ENCODE measurements around the gene ARHGEF1.

DNA sequence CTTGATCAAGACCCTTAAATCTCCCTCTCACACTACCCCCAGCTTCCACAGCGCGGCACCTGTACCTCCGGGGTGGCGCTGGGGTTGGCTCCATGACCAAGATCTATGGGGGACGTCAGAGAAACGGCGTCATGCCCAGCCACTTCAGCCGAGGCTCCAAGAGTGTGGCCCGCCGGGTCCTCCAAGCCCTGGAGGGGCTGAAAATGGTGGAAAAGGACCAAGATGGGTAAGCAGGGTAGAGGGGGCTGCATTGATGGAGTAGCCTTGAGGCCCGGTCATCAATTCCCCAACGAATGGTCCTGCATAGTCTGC lies 14.0 kb upstream of the ARHGEF1 start:
- TF ChIP-seq, protein P1, sequence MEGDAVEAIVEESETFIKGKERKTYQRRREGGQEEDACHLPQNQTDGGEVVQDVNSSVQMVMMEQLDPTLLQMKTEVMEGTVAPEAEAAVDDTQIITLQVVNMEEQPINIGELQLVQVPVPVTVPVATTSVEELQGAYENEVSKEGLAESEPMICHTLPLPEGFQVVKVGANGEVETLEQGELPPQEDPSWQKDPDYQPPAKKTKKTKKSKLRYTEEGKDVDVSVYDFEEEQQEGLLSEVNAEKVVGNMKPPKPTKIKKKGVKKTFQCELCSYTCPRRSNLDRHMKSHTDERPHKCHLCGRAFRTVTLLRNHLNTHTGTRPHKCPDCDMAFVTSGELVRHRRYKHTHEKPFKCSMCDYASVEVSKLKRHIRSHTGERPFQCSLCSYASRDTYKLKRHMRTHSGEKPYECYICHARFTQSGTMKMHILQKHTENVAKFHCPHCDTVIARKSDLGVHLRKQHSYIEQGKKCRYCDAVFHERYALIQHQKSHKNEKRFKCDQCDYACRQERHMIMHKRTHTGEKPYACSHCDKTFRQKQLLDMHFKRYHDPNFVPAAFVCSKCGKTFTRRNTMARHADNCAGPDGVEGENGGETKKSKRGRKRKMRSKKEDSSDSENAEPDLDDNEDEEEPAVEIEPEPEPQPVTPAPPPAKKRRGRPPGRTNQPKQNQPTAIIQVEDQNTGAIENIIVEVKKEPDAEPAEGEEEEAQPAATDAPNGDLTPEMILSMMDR (IDR thresholded peaks at IDR 0.05) = no peak
- TF ChIP-seq POLR2AphosphoS5 (IDR thresholded peaks at IDR 0.05) = no peak

Data from prostate gland (tissue), 2 donors.